GM19467 (cell line): ENCODE data around the gene AIFM1.
"Not testable (repeated sequence)": the region's sequence is repeated elsewhere in the genome, so short reads cannot be mapped to it uniquely, and the experiment has no call there.

ENCODE experiments used
- ATAC-seq: cut with Tn5 transposase; IDR thresholded peaks from one replicate; pipeline ENCODE4 v1.9.1; 2021; ENCODE audit warnings: mild to moderate bottlenecking, moderate library complexity; ENCODE audit not compliant: unreplicated experiment

Gene AIFM1

GRCh38 chrX:130120746-130121504, 44.7 kb downstream of the AIFM1 start:
- peak; percentile 60 for ATAC-seq

DNA sequence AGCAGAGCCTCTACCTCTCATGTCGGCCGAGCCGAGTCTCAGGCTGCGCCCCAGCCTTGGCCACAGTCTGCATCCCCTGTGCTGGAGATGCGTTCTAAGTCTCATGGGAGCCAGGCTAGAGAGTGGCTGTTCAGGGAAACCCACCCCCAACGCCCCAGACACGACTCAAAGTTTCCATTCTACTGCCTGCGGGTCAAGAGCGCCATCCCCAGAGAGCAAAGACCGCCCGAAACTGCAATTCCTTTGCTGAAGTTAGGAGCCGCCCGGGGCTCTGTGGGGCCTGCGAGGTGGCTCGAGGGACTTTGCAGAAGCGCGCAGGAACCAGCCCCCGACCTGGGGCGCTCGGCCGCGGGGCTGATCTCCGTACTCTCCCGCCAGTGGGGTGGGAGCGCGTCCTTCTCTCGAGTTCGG, 45.3 kb downstream of the AIFM1 start:
- ATAC-seq = peak; percentile 33

- no peak for ATAC-seq
These were observed 46.2 kb downstream of the AIFM1 start for GRCh38 chrX:130119312-130119898.

GRCh38 chrX:130118441-130119311, 47.0 kb downstream of the AIFM1 start:
- ATAC-seq = no peak

- ATAC-seq = no peak
These were observed 48.5 kb downstream of the AIFM1 start for GRCh38 chrX:130117166-130117565.

GRCh38 chrX:130115119-130115885, 50.3 kb downstream of the AIFM1 start:
- not testable (repeated sequence) for ATAC-seq

- ATAC-seq = no peak
These were observed 51.5 kb downstream of the AIFM1 start for GRCh38 chrX:130114141-130114588.

GRCh38 chrX:130111220-130112154, 54.2 kb downstream of the AIFM1 start:
- ATAC-seq = no peak

DNA sequence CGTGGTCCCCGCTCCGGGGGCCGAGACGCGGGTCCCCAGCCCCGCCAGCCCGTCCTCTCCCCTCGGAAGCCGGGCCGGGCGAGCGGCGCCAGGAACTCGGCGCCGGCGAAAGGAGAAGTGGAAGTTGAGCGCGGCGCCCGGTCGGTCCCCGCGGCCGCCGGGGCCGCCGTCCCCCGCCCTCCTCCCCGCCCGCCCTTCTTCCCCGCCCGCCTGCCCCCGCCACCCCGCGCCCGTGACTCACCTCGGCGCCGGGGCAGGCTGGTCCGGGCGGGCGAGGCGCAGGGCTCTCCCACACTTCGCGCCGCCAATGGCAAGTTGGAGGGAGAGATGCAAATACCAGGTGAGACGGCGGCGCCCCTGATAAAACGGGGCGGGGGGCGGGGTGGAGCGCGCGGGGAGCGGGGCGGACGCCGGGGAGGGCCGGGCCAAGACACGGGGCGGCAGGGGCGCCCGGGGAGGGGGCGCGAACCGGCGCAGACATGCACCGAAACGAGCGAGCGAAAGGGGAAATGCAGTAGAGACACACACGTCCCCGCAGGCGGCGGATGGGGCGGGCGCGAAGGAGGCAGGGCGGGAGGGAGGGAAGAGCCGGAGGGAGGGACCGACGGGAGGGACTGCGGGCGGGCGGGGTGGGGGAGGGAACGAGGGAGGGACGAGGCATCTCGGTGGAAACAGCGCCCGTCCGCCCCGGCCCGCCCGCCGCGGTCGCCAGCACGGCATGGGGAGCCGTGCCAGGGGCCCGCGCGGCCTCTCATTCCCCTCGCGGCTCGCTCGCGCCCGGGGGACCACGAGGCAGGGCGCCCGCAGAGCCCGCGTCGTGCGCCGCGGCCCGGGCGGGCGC, 55.0 kb downstream of the AIFM1 start, which contains the start of gene ELF4:
TSS of gene ELF4 (minus strand) at position 119 of the 841 bp plus-strand sequence. CDS start 29,167 bp downstream, outside the sequence.
- no peak for ATAC-seq

DNA sequence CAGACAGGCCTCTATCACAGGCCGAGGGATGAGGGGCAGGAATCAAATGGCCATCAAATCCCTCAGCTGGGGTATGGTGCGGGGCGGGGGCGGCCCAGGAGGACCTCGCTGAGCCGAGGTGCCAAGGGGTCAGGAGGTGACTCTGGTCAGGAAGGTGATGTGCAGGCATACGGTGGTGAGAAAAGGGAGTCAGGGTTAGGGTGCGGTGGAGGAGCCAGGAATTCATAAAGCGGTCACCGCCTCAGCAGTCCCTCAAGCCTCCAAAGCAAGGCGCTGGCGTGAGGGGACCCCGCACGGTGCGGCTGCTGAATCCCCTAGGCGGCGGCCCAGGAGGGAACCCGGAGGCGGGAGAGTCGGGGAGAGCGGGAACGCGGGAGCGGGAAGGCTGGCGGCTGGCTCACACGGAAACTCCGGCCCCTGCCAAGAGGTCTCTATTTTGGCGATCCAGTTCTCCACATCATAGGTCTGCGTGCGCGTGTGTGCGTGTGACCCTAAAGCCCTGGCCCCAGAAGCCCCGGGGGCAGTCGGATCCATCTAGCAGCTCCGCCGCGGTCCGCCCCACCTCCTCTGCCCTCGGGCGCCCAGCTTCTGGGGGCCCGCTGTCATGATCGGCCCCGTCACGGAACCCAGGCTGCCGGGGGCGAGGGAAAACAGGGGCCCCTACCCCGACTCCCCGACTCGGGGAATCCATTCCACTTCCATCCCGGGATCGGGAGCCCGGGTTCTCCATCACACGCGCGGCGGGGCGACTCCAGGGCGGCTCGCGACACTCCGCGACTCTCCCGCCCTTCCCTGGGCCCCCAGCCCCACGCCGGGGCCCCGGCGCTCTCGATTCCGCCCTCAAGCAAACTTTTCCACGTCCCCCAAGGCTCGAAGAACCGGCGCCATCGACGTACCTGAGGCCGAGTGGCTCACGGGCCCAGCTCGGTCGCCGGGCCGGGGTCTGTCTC, 55.9 kb downstream of the AIFM1 start:
- ATAC-seq = peak; percentile 23

DNA sequence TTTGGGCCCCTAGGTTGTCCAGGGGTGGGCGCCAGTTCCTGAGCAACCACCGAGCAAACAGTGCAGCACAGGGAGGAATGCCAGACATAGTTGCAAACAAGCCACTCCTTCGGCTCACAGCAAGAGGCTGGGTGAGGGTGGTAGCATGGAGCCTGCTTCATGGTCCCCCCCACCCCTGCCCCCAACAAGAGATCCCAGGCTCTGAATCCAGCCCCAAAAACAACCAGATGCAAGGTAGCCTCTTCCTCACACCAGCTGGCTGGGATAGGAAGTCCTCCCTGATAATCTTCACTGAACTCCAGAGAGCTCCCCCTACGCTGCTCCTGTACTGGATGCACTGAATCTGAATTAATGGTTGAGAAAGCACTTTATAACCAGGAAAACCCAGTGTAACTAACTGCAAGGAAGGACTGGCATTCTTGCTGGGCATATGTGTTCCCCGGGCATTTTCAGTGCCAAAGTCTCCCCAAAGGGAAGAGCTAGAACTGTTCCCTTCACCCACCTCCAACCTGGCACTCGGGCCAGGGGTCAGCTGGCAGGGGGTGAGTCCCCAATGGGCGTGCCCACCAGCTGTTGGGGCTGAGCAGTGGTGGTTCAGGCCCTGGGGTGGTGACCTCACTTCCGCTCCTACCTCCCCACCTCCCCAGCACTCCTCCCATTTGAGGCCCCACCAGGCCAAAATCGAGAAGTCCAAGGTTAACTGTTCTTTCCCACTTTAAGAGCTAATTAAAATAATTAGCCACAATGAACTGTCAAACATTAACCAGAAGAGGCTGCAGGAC, 56.8 kb downstream of the AIFM1 start:
- ATAC-seq = peak; percentile 55

DNA sequence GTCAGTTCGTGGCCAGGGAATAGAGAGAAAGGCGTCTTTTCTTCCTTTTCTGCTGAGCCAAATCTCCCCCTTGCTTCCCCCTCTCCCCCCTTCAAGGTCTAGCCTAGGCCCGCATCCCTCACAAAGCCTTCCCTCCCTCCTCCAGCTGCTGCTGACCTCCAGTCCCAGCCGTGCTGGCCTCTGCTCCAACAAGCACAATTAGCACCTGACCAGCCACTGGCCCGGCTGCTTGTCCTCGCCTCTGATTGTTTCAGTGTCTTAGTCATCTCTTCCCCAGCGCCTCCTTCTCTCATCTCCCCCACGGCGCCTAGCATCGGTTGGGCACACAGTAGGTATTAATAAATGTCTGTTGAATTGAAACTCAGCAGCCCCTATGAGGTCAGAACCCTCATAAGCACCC, 59.6 kb downstream of the AIFM1 start:
- ATAC-seq = no peak

DNA sequence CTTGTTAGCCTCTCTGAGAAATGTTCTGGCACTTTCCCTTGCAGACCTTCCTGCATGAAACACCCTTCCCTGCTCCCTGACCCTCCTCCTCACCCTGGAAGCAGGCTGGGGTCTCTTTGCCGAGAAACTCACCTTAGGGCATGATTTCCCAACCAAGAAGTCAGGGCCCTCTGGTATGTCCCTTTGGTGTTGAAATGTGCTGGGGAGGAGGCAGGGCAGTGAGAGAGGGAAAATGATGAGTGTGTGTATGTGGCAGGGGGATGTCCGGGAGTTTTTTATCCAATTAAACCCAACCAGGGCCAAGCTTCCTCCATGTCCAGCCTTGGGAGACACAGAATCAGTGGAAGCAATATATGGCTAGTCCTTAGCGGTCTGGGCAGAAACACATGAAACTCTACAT, 60.4 kb downstream of the AIFM1 start:
- ATAC-seq = no peak

DNA sequence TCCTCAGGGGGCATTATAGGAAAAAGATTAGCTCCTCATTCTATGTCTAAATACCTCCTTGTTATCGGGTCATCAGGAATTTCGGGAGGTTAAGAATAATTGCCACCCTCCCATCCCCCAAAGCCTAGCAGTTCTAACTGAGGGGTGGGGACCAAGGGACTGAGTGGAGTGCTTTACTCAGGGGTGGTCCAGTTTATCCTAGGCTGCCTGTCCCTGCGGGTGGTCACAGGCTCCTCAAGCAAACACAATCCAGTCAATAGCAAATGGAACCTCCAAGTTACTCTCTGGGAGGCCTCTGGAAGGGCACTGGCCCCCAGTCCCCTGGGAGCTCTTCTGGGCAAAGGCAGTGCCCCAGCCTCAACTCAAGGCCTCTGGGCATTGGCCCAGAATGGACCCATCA, 62.0 kb downstream of the AIFM1 start:
- ATAC-seq = no peak

GRCh38 chrX:130100180-130100579, 65.5 kb downstream of the AIFM1 start:
- no peak for ATAC-seq

- no peak for ATAC-seq
These were observed 67.5 kb downstream of the AIFM1 start for GRCh38 chrX:130098210-130098552.
